Sigmoid colon (tissue), 4 donors: ENCODE measurements around the gene CTIF.

Experiments
- EP300 ChIP-seq, 4 donors: sonication (generic); formaldehyde crosslinking; IDR thresholded peaks; one replicate each; pipeline ENCODE4 v1.6.1; 2017; ENCODE audit warnings: antibody characterized with exemption in 4 of 4
- POLR2A ChIP-seq, 2 donors: fragments of 450-650 bp; IDR thresholded peaks; one replicate each; pipeline ENCODE4 v1.6.1; 2016; ENCODE audit warnings: antibody characterized with exemption in 2 of 2, mild to moderate bottlenecking in 2 of 2, moderate library complexity in 2 of 2
- POLR2AphosphoS5 ChIP-seq, 4 donors: sonication (generic); formaldehyde crosslinking; IDR thresholded peaks; one replicate each; pipeline ENCODE4 v1.6.1; 2017; ENCODE audit warnings: antibody characterized with exemption in 4 of 4
- TF ChIP-seq, protein P1 (sequence below), 4 experiments: fragments of 450-650 bp in 3 of 4; fragments of 200-600 bp in 1 of 4; IDR thresholded peaks; one replicate each; pipeline ENCODE4 v1.5.1; 2016 to 2019; ENCODE audit warnings: antibody characterized with exemption in 4 of 4, mild to moderate bottlenecking in 3 of 4, moderate library complexity in 2 of 4

GRCh38 chr18:48642503-48642902, 103.7 kb downstream of the CTIF start:
- no peak for TF ChIP-seq POLR2AphosphoS5 (IDR thresholded peaks at IDR 0.05)
- TF ChIP-seq, protein P1, sequence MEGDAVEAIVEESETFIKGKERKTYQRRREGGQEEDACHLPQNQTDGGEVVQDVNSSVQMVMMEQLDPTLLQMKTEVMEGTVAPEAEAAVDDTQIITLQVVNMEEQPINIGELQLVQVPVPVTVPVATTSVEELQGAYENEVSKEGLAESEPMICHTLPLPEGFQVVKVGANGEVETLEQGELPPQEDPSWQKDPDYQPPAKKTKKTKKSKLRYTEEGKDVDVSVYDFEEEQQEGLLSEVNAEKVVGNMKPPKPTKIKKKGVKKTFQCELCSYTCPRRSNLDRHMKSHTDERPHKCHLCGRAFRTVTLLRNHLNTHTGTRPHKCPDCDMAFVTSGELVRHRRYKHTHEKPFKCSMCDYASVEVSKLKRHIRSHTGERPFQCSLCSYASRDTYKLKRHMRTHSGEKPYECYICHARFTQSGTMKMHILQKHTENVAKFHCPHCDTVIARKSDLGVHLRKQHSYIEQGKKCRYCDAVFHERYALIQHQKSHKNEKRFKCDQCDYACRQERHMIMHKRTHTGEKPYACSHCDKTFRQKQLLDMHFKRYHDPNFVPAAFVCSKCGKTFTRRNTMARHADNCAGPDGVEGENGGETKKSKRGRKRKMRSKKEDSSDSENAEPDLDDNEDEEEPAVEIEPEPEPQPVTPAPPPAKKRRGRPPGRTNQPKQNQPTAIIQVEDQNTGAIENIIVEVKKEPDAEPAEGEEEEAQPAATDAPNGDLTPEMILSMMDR (IDR thresholded peaks at IDR 0.05) = no peak
- TF ChIP-seq POLR2A (IDR thresholded peaks at IDR 0.05) = no peak
- TF ChIP-seq EP300 (IDR thresholded peaks at IDR 0.05) = no peak
